HG03175 (cell line): Measurements from ENCODE around the gene ZNF316.
"Not testable (repeated sequence)": the region's sequence is repeated elsewhere in the genome, so short reads cannot be mapped to it uniquely, and the experiment has no call there.

Source experiments
- ATAC-seq: cut with Tn5 transposase; IDR thresholded peaks from one replicate; pipeline ENCODE4 v1.9.1; 2021; ENCODE audit warnings: mild to moderate bottlenecking, moderate library complexity; ENCODE audit not compliant: unreplicated experiment

The ZNF316 gene

GRCh38 chr7:6621195-6622133, 15.7 kb upstream of the ZNF316 start:
- no peak for ATAC-seq

DNA sequence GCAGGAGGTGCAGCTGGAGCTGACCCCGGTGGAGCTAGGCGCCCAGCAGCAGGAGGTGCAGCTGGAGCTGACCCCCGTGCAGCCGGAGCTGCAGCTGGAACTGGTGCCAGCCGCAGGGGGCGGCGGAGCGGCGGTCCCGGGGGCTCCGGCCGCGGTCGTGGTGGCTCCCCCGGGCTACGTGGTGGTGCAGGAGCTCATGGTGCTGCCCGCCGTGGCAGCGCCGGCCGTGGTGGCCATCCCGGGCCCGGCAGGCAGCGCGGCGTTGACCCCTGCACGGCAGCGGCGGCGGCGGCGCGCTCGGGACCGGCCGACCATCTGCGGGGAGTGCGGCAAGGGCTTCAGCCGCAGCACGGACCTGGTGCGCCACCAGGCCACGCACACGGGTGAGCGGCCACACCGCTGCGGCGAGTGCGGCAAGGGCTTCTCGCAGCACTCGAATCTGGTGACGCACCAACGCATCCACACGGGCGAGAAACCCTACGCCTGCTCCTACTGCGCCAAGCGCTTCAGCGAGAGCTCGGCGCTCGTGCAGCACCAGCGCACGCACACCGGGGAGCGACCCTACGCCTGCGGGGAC, 14.9 kb upstream of the ZNF316 start:
- no peak for ATAC-seq

DNA sequence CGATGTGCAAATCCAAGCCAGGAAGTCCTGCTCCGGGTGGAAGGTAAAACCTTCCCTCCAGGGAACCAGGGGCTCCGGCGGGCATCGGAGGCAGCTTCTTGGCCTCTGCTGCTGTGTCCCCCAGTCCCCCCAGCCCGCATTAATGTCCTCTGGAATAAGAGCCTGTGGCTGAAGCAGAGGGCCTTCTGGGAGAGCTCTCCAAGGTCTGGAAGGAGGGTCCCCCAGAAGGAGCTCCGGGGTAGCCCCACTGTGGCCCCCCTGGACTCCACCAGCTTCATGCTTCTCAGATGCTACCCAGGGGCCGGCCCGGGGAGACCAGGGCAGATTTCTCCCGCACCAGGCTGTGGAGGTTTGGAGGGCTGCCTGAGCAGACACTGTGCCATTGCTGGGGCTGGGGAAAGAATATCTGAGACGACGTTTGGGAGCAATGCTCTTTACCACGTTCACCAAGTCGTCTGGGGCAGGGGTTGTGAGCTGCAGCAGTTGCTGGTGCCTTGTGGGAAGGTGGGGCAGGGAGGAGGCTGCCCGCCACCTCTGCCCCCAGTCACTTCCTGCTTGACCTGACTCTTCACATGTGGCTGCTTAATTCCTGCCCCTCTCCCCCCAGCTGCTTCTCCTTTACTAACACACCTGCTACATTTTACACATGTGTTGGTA, 13.4 kb upstream of the ZNF316 start:
- ATAC-seq, result no peak

- ATAC-seq, result no peak
Observed at GRCh38 chr7:6624246-6624611, 12.9 kb upstream of the ZNF316 start.

- ATAC-seq, result no peak
Observed at GRCh38 chr7:6628045-6628444, 9.1 kb upstream of the ZNF316 start.

GRCh38 chr7:6630007-6630849, 6.9 kb upstream of the ZNF316 start:
- ATAC-seq, result no peak

- ATAC-seq, result no peak
Observed at GRCh38 chr7:6631605-6632004, 5.5 kb upstream of the ZNF316 start.

- no peak for ATAC-seq
Observed at GRCh38 chr7:6634021-6634420, 3.1 kb upstream of the ZNF316 start.

GRCh38 chr7:6634971-6635370, 2.1 kb upstream of the ZNF316 start:
- ATAC-seq, result not testable (repeated sequence)

GRCh38 chr7:6637544-6638229, 569 bp downstream of the ZNF316 start:
- ATAC-seq, result peak; percentile 84

DNA sequence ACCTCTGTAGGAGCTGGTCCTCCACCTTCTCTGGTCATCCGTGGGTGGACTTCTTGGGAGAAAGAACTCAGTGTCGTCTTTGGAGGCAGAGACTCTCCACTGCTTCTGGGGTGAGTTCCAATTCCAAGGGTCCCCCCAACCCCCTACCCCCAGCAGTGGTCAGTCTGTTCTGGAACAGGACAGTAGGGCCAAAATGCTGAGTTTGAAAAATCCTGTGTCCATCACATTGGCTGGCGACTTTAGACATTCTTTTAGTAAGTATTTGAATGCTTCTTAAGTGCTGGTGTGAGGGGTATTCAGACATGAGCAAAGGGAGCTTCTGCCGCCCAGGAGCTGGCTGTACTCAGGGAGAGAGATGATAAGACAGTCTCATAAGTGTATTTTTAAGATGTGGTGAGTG, 1.9 kb downstream of the ZNF316 start:
- no peak for ATAC-seq

GRCh38 chr7:6639627-6640026, 2.5 kb downstream of the ZNF316 start:
- ATAC-seq, result no peak

DNA sequence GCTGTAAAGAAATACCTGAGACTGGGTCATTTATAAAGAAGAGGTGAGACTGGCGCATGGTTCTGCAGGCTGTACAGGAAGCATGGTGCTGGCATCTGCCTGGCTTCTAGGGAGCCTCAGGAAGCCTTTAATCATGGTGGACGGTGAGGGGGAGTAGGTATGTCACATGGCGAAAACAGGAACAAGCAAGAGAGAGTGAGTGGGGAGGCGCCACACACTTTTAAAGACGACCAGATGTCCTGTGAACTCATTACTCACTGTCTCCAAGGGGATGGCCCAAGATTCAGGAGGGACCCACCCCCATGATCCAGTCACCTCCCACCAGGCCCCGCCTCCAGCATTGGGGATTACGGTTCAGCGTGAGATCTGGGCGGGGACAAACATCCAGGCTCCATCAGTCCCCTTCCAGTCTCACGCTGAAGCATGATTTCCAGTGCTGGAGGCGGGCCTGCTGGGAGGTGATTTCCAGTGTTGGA, 3.2 kb downstream of the ZNF316 start:
- no peak for ATAC-seq

DNA sequence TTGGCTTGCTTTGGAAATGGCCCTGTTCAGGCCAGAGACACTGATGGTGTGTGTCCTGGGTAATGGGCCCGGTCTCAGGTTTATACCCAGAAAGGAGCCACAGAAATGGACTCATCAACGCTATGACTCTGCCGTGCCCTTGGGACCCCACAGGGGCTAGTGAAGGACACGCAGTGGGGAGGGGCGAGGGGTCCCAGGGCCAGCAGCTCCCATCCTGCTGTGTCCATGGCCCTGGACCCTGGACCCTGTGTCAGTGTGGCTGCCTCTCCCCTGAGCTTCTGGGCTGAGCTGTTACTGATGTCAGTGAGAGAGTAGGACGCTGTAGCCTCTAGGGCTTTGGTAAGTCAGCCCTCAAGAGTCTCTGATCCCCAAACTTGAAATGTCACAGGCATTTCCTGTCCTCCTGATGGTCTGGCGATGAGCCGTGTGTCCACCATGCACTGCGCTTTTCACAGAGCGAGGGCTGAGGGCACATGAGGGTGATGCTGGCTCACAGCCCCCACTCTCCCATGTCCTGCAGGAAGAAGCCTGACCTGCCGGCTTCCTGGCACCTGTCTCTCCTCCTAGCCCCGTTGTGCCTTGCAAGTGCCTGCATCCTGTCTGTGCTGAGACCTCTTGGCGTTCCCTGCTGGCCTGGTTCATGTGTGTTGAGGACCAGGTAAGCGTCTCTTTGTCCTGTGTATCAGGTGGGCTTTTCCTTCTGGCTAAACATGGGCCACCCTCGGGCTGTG, 4.4 kb downstream of the ZNF316 start:
- ATAC-seq, result no peak

GRCh38 chr7:6642239-6642839, 5.2 kb downstream of the ZNF316 start:
- no peak for ATAC-seq

DNA sequence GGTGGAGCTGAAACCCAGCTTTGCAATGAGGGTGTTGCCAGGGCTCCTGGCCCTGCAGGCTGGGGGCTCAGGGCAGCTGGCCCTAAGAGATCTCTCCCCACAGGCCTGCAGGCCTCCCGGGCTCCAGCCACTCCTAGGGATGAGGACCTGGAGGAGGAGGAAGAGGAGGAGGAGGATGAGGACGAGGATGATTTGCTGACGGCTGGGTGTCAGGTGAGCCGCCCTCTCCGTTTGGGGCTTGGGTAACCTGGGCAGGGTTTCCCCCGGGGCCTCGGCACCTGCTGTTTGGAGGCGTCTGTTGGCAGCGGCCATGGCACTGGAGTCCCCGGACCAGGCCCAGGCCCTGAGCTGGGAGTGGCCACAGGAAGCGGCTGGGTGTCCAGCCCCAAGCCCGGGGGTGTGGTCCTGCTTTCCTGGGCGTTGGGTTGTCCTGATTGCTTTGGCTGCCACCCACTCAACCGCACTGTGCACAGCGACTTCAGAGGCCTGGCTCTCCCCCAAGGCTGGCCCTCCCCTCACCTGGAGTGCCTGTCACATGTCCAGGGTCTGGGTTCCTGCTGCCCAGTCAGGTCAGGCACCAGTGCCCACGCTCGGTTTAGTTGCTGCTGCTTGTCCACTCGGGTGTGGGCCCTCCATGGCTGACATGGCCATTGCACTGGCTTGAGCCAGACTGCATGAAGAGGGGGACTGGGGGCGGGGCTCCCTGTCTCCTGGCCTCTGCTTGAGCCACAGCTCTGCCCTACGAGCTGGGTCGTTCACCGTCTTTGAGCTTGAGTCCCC, 5.9 kb downstream of the ZNF316 start:
- ATAC-seq, result no peak

DNA sequence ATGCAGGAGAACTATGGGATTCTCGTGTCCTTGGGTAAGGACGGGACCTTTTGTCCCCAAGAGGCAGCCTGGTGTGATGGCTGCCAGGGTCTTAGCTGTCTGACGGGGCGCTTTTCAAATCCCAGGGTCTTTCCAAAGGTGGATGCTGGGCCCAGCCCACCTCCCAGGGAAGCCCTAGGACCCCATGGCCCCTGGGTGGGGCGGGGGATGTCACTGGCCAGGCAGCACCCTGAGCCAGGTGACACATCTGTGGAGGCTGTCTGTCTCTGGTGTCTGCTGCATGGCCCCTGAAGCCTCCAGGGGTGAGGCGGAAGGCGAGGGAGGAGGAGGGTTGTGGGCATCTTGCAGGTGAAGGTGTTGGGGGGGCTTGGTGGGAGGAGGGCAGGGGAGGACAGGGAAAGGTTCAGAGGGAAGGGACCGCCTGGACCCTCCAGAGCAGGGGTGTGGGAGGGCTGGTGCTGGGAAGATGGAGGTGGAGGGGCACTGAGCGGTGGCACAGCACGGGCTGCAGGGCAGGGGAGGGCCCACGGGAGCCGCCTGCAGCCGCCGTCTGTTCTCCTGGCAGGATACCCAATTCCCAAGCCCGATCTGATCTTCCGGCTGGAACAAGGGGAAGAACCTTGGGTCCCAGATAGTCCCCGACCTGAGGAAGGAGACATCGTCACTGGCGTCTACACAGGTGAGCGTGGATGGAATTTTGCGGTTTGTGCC, 7.0 kb downstream of the ZNF316 start:
- ATAC-seq, result no peak

GRCh38 chr7:6644728-6645127, 7.6 kb downstream of the ZNF316 start:
- no peak for ATAC-seq
